HepG2 (cell line): ENCODE measurements around the gene BCLAF1. TPM values are rescaled to one million over a fixed set of nuclear protein-coding genes. Genes with fewer than 3 reads are reported as not detected.

Experiments
- ATAC-seq: fragments of 200-7000 bp; cut with Tn5 transposase; 3 replicates; pipeline ENCODE4 v1.9.1; 2020; ENCODE audit warnings: mild to moderate bottlenecking, moderate library complexity
- BruUV-seq: library from RNA; stranded (reverse); fragments of 400-500 nt; replicated peaks from 2 replicates; lab custom pipeline; 2021; lab: Mats Ljungman, UMichigan
- CTCF ChIA-PET: fragments of 300-600 bp; formaldehyde crosslinking; extraction: SDS; loops from one replicate; lab custom pipeline; 2021; ENCODE audit warnings: low total read pairs, inconsistent platforms, low intra/inter-chr PET ratio; lab: Yijun Ruan, JAX
- POLR2A ChIA-PET: fragments of 350-600 bp; sonication (Branson Sonifier 250); formaldehyde crosslinking; loops from one replicate; lab custom pipeline; 2020; ENCODE audit warnings: antibody characterized with exemption, inconsistent platforms; lab: Yijun Ruan, JAX
- DNase-seq: peaks from one replicate; pipeline ENCODE4 v3.0.0-alpha.2; 2015; ENCODE audit warnings: low spot score
- FAIRE-seq: peaks from 3 replicates; lab custom pipeline; 2011; peaks lifted over from hg19 to GRCh38; lab: Jason Lieb, UNC
- H2AFZ ChIP-seq: one replicate; pipeline ENCODE4 v1.6.1; 2011; ENCODE audit warnings: low read length, inconsistent platforms
- H3K27ac ChIP-seq: fragments of 300-600 bp; 3 replicates; pipeline ENCODE4 v1.8.0; 2011; ENCODE audit warnings: mixed run types, mild to moderate bottlenecking, mixed read lengths, low read length, inconsistent platforms; ENCODE audit not compliant: insufficient read depth; ENCODE audit errors: extremely low read length
- H3K27me3 ChIP-seq, 2 experiments: fragments of 200-600 bp in 1 of 2; 2 replicates in 1 of 2; 3 replicates in 1 of 2; pipeline versions ENCODE4 v1.6.0 to v1.8.0; 2011; ENCODE audit warnings: low read length in 2 of 2, mild to moderate bottlenecking in 2 of 2, moderate library complexity in 2 of 2, inconsistent platforms in 1 of 2; ENCODE audit not compliant: insufficient read depth in 2 of 2, control insufficient read depth in 1 of 2
- H3K36me3 ChIP-seq, 2 experiments: fragments of 200-600 bp in 1 of 2; replicated peaks in 1 of 2; 2 replicates in 1 of 2; 3 replicates in 1 of 2; pipeline versions ENCODE4 v1.5.1 to v1.8.0; 2011; ENCODE audit warnings: low read length in 2 of 2, inconsistent platforms in 1 of 2; ENCODE audit not compliant: insufficient read depth in 2 of 2, control insufficient read depth in 1 of 2
- H3K4me1 ChIP-seq: 2 replicates; pipeline ENCODE4 v1.5.1; 2012; ENCODE audit warnings: low read length, inconsistent platforms; ENCODE audit not compliant: insufficient read depth
- H3K4me2 ChIP-seq: 2 replicates; pipeline ENCODE4 v1.6.0; 2011; ENCODE audit warnings: low read depth, low read length, inconsistent platforms
- H3K4me3 ChIP-seq, 3 experiments: fragments of 200-600 bp in 1 of 3; sonication (generic), shearing (Covaris generic) in 1 of 3; replicated peaks in 1 of 3; 2 replicates each; pipeline ENCODE4 v1.5.1; 2011 to 2016; ENCODE audit warnings: low read length in 3 of 3, inconsistent platforms in 2 of 3, low read depth in 2 of 3, mild to moderate bottlenecking in 2 of 3, control low read depth in 1 of 3, mixed read lengths in 1 of 3; ENCODE audit not compliant: insufficient read depth in 1 of 3
- H3K79me2 ChIP-seq: one replicate; pipeline ENCODE4 v1.6.1; 2011; ENCODE audit warnings: low read length, inconsistent platforms; ENCODE audit not compliant: insufficient read depth
- H3K9ac ChIP-seq: 2 replicates; pipeline ENCODE4 v1.6.0; 2011; ENCODE audit warnings: mild to moderate bottlenecking, low read depth, low read length, inconsistent platforms; ENCODE audit not compliant: insufficient read depth
- H3K9me3 ChIP-seq: 2 replicates; pipeline ENCODE4 v1.5.1; 2012; ENCODE audit warnings: mild to moderate bottlenecking, low read length
- H4K20me1 ChIP-seq: 2 replicates; pipeline ENCODE4 v1.6.0; 2011; ENCODE audit warnings: inconsistent platforms, mild to moderate bottlenecking, low read length, moderate library complexity; ENCODE audit not compliant: insufficient read depth
- ATAD3A ChIP-seq: sonication (generic); formaldehyde crosslinking; IDR thresholded peaks from 2 replicates; pipeline ENCODE4 v1.4.0; 2020; ENCODE audit warnings: missing genetic modification reagents
- ATF7 ChIP-seq, 2 experiments: fragments of 450-650 bp in 1 of 2; sonication (generic) in 1 of 2; formaldehyde crosslinking in 1 of 2; IDR thresholded peaks; 2 replicates each; pipeline versions ENCODE4 v1.4.0 to v1.6.1; 2016 to 2020; ENCODE audit warnings: antibody characterized with exemption in 1 of 2, mild to moderate bottlenecking in 1 of 2, missing genetic modification reagents in 1 of 2
- CBFB ChIP-seq: sonication (generic); formaldehyde crosslinking; IDR thresholded peaks from 2 replicates; pipeline ENCODE4 v1.4.0; 2020; ENCODE audit warnings: missing genetic modification reagents
- CHD2 ChIP-seq: IDR thresholded peaks from 2 replicates; pipeline ENCODE4 v1.6.1; 2011; ENCODE audit warnings: low read depth, low read length, improper control_type of control experiment
- IRX3 ChIP-seq: sonication (generic); formaldehyde crosslinking; IDR thresholded peaks from 2 replicates; pipeline ENCODE4 v1.8.1; 2023; ENCODE audit warnings: mild to moderate bottlenecking, low read depth, missing genetic modification reagents, borderline replicate concordance
- JARID2 ChIP-seq: sonication (generic); formaldehyde crosslinking; IDR thresholded peaks from 2 replicates; pipeline ENCODE4 v1.8.1; 2023; ENCODE audit warnings: missing genetic modification reagents, inconsistent platforms; ENCODE audit not compliant: insufficient replicate concordance
- KDM3A ChIP-seq: IDR thresholded peaks from 2 replicates; pipeline ENCODE4 v1.6.1; 2018; ENCODE audit warnings: low read depth, missing compliant biosample characterization
- NFYC ChIP-seq: IDR thresholded peaks from 2 replicates; pipeline ENCODE4 v1.6.1; 2016; ENCODE audit warnings: missing genetic modification reagents, missing compliant biosample characterization
- THYN1 ChIP-seq: sonication (generic); formaldehyde crosslinking; IDR thresholded peaks from 2 replicates; pipeline ENCODE4 v1.8.1; 2023; ENCODE audit warnings: low read depth, mild to moderate bottlenecking, moderate library complexity, missing genetic modification reagents, borderline replicate concordance
- ZBTB42 ChIP-seq: sonication (generic); formaldehyde crosslinking; IDR thresholded peaks from 2 replicates; pipeline ENCODE4 v1.5.0; 2020; ENCODE audit warnings: mild to moderate bottlenecking, missing genetic modification reagents
- ZFP62 ChIP-seq: sonication (generic); formaldehyde crosslinking; IDR thresholded peaks from 2 replicates; pipeline ENCODE4 v1.4.0; 2020; ENCODE audit warnings: missing genetic modification reagents
- ZNF33B ChIP-seq: sonication (generic); formaldehyde crosslinking; IDR thresholded peaks from 2 replicates; pipeline ENCODE4 v1.5.1; 2020; ENCODE audit warnings: mild to moderate bottlenecking, missing genetic modification reagents
- ZNF616 ChIP-seq: sonication (generic); formaldehyde crosslinking; IDR thresholded peaks from 2 replicates; pipeline ENCODE4 v1.5.0; 2020; ENCODE audit warnings: low read depth, mild to moderate bottlenecking, missing genetic modification reagents
- ZNF788 ChIP-seq: sonication (generic); formaldehyde crosslinking; IDR thresholded peaks from 2 replicates; pipeline ENCODE4 v1.5.0; 2020; ENCODE audit warnings: mild to moderate bottlenecking, missing genetic modification reagents, borderline replicate concordance
- WGBS: methylation state at CpG from one replicate; pipeline ENCODE4 v1.1.6; 2017; ENCODE audit warnings: low lambda C conversion rate; 5-methylcytosine and 5-hydroxymethylcytosine counted together
- in situ Hi-C: cut with HindIII; loops from 2 replicates; pipeline ENCODE4 v1.10.0; 2017; ENCODE audit warnings: low pct_unique_long_range_greater_than_20kb; ENCODE audit not compliant: extremely low pct_ligation_motif_present
- intact Hi-C: fragments of 100-400 bp; cut with micrococcal nuclease; formaldehyde crosslinking; loops from one replicate; pipeline ENCODE4 v1.10.0; 2022; ENCODE audit not compliant: unreplicated experiment
- polyA plus RNA-seq, 8 experiments: library from polyadenylated mRNA; depleted of rRNA in 3 of 8; stranded (reverse) in 7 of 8; unstranded in 1 of 8; fragments of >200 nt; fragmentation: Illumina TruSeq in 4 of 8; extraction: Trizol in 4 of 8; gene quantifications; 2 replicates each; pipeline versions ENCODE4 v1.2.1 to v1.2.3, GENCODE V29; 2011 to 2016; ENCODE audit warnings: low read depth in 4 of 8, missing spikeins in 1 of 8, mixed read lengths in 1 of 8; ENCODE audit not compliant: insufficient read depth in 1 of 8
- total RNA-seq, 5 experiments: library from RNA; depleted of rRNA; stranded (reverse); fragments of >200 nt; fragmentation: Illumina TruSeq; extraction: Trizol; gene quantifications; 2 replicates each; pipeline ENCODE4 v1.2.3, GENCODE V29; 2016; ENCODE audit warnings: low read depth in 1 of 5
- TF ChIP-seq, protein P1 (sequence below): IDR thresholded peaks from 2 replicates; pipeline ENCODE4 v1.6.1; 2016; ENCODE audit warnings: low read depth, control low read depth
- TF ChIP-seq, protein P2 (sequence below): sonication (generic); formaldehyde crosslinking; IDR thresholded peaks from 2 replicates; pipeline ENCODE4 v1.4.0; 2020; ENCODE audit warnings: mild to moderate bottlenecking, missing genetic modification reagents
- TF ChIP-seq, protein P3 (sequence below): sonication (generic); formaldehyde crosslinking; IDR thresholded peaks from 2 replicates; pipeline ENCODE4 v1.5.1; 2020; ENCODE audit warnings: missing genetic modification reagents, mild to moderate bottlenecking, borderline replicate concordance
- TF ChIP-seq, protein P4 (sequence below): sonication (generic); formaldehyde crosslinking; IDR thresholded peaks from 2 replicates; pipeline ENCODE4 v1.8.1; 2022; ENCODE audit warnings: mild to moderate bottlenecking, missing genetic modification reagents

BCLAF1 gene
- total and polyA plus RNA-seq, 2 of the 13 experiments (the other 11 are each of a cell fraction or from before 2014, with no cell fraction given), result 55.3 to 292 TPM

DNA sequence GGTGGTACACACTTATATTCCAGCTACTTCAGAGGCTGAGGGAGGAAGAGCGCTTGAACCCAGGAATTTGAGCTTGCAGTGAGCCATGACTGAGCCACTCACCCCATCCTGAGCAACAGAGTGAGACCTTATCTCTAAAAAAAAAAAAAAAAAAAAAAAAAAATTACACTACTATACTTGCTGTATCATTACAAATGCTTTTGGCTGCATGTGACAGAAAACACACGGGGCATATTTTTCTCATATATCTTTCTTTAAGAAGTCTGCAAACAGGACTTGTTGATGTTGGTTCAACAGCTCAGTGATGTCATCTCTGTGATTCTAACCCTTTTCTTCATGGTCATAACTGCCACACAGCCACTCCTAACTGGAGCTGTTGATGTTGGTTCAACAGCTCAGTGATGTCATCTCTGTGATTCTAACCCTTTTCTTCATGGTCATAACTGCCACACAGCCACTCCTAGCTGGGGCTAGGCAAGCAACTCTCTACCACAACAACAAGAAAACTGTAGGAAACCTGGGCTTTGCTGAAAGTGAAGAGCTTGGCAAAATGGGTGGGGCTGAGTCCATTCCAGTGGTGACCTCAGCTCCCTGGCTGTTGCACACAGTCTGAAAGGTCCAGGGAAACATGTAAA lies 59.3 kb downstream of the BCLAF1 start (continued):
- no peak for TF ChIP-seq ZNF616 (CRISPR knock-in tag)
- TF ChIP-seq, protein P1, sequence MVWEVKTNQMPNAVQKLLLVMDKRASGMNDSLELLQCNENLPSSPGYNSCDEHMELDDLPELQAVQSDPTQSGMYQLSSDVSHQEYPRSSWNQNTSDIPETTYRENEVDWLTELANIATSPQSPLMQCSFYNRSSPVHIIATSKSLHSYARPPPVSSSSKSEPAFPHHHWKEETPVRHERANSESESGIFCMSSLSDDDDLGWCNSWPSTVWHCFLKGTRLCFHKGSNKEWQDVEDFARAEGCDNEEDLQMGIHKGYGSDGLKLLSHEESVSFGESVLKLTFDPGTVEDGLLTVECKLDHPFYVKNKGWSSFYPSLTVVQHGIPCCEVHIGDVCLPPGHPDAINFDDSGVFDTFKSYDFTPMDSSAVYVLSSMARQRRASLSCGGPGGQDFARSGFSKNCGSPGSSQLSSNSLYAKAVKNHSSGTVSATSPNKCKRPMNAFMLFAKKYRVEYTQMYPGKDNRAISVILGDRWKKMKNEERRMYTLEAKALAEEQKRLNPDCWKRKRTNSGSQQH, result no peak
- TF ChIP-seq JARID2 (CRISPR knock-in tag), result no peak
- no peak for TF ChIP-seq ZBTB42 (CRISPR knock-in tag)
- no peak for TF ChIP-seq ZNF788 (CRISPR knock-in tag)
- TF ChIP-seq ATF7 (IDR thresholded peaks at IDR 0.05), result peak; percentile 63; the same call in 1 of the 2 replicates
- TF ChIP-seq ATF7 (CRISPR knock-in tag; IDR thresholded peaks at IDR 0.05), result no peak
- no peak for TF ChIP-seq ATAD3A (CRISPR knock-in tag)
- TF ChIP-seq, protein P2, sequence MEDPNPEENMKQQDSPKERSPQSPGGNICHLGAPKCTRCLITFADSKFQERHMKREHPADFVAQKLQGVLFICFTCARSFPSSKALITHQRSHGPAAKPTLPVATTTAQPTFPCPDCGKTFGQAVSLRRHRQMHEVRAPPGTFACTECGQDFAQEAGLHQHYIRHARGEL (CRISPR knock-in tag), result no peak
- no peak for TF ChIP-seq IRX3

DNA sequence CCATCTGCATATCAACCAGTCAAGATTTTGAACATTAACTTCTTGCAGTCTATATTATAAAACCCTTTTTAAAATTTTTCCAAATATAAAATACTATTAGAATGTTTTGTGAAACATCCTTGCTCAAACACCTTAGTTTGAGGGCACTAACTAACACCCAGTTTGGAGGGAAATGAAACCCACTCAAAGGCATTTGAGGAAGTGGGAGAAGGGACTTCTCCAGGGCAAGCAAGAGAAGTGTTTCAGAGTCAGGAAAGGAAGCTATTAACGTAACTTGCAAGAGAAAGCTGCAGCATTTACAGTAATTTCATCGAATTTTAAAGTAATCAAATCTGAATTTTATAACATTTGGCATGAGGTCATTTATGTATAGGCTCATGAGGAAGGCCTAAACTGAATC lies 60.8 kb downstream of the BCLAF1 start:
- FAIRE-seq, result no peak
- in situ Hi-C loops, result loop anchor here (5.0 kb wide), 2 partner anchors 692 to 777 kb away; no protein-coding TSS in a partner anchor
- TF ChIP-seq NFYC (CRISPR knock-in tag), result no peak
- TF ChIP-seq CBFB (CRISPR knock-in tag), result no peak
- TF ChIP-seq KDM3A, result no peak
- no peak for TF ChIP-seq ZNF33B (CRISPR knock-in tag)
- no peak for TF ChIP-seq CHD2
- no peak for TF ChIP-seq THYN1 (CRISPR knock-in tag)
- TF ChIP-seq, protein P3, sequence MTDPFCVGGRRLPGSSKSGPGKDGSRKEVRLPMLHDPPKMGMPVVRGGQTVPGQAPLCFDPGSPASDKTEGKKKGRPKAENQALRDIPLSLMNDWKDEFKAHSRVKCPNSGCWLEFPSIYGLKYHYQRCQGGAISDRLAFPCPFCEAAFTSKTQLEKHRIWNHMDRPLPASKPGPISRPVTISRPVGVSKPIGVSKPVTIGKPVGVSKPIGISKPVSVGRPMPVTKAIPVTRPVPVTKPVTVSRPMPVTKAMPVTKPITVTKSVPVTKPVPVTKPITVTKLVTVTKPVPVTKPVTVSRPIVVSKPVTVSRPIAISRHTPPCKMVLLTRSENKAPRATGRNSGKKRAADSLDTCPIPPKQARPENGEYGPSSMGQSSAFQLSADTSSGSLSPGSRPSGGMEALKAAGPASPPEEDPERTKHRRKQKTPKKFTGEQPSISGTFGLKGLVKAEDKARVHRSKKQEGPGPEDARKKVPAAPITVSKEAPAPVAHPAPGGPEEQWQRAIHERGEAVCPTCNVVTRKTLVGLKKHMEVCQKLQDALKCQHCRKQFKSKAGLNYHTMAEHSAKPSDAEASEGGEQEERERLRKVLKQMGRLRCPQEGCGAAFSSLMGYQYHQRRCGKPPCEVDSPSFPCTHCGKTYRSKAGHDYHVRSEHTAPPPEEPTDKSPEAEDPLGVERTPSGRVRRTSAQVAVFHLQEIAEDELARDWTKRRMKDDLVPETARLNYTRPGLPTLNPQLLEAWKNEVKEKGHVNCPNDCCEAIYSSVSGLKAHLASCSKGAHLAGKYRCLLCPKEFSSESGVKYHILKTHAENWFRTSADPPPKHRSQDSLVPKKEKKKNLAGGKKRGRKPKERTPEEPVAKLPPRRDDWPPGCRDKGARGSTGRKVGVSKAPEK (CRISPR knock-in tag), result no peak
- TF ChIP-seq, protein P4, sequence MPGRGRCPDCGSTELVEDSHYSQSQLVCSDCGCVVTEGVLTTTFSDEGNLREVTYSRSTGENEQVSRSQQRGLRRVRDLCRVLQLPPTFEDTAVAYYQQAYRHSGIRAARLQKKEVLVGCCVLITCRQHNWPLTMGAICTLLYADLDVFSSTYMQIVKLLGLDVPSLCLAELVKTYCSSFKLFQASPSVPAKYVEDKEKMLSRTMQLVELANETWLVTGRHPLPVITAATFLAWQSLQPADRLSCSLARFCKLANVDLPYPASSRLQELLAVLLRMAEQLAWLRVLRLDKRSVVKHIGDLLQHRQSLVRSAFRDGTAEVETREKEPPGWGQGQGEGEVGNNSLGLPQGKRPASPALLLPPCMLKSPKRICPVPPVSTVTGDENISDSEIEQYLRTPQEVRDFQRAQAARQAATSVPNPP (CRISPR knock-in tag), result no peak
- no peak for TF ChIP-seq ZFP62 (CRISPR knock-in tag)

More for the DNA sequence above, 60.8 kb downstream of the BCLAF1 start:
- ChIA-PET CTCF (no interaction called here), POLR2A (interaction anchor here (3.1 kb wide), 1 partner anchor 21 kb away, joined by 22 read pairs; the partner anchor contains the start of gene MTFR2)
- Histone ChIP-seq H3K79me2 (no peaks in the 10 kb centered on the region), H3K27me3 (no peaks in the 10 kb centered on the region; a peak in 2 of 5 replicates), H2AFZ (no peak overlapping the region), H4K20me1 (no peaks in the 10 kb centered on the region), H3K27ac (no peak overlapping the region), H3K36me3 (no peaks in the 10 kb centered on the region), H3K4me2 (no peak overlapping the region), H3K4me1 (peaks cover 30% of the 10 kb centered on the region), H3K4me3 (no peak overlapping the region), H3K9ac (no peak overlapping the region), H3K9me3 (no peaks in the 10 kb centered on the region)
- BruUV-seq, result no TSS peak
- DNase-seq (no peak), ATAC-seq (no peak)
- 73% methylated on average over 2 of the region's 2 CpGs for WGBS
- intact Hi-C loops, result loop anchor here (10.0 kb wide), 1 partner anchor 324 kb away; no protein-coding TSS in a partner anchor
